Astrocyte (in vitro differentiated cells and primary cell): Measurements from ENCODE around the gene FAM3B.

Experiments used
- EZH2 ChIP-seq: IDR thresholded peaks from 2 replicates; pipeline ENCODE4 v1.6.1; 2012; ENCODE audit warnings: mild to moderate bottlenecking, low read length, inconsistent platforms; ENCODE audit not compliant: insufficient read depth
- TF ChIP-seq, protein P1 (sequence below): IDR thresholded peaks from 2 replicates; pipeline ENCODE4 v1.5.1; 2011; ENCODE audit warnings: low read depth, mild to moderate bottlenecking, inconsistent platforms, low read length, moderate library complexity; ENCODE audit not compliant: insufficient read depth

DNA sequence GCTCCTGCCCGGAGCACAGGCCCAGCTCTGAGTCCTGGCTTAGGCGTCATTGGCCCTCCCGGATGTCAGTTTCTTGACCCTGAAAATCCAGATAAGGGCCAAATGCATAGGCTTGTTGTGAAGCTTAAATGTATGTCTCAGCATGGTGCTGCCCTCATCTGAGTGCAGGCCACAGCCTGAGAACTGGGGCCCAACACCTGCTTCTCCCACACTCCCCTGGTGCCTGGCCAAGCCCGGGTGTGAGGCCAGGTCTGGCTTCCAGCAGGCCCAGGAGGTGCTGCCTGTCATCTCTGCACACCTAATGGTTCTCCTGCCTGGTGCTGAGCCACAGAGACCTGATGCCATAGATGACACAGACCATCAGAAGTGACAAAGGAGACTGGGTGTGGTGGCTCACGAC lies 59.3 kb downstream of the FAM3B start:
- TF ChIP-seq, protein P1, sequence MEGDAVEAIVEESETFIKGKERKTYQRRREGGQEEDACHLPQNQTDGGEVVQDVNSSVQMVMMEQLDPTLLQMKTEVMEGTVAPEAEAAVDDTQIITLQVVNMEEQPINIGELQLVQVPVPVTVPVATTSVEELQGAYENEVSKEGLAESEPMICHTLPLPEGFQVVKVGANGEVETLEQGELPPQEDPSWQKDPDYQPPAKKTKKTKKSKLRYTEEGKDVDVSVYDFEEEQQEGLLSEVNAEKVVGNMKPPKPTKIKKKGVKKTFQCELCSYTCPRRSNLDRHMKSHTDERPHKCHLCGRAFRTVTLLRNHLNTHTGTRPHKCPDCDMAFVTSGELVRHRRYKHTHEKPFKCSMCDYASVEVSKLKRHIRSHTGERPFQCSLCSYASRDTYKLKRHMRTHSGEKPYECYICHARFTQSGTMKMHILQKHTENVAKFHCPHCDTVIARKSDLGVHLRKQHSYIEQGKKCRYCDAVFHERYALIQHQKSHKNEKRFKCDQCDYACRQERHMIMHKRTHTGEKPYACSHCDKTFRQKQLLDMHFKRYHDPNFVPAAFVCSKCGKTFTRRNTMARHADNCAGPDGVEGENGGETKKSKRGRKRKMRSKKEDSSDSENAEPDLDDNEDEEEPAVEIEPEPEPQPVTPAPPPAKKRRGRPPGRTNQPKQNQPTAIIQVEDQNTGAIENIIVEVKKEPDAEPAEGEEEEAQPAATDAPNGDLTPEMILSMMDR: no peak
- no peak for TF ChIP-seq EZH2
